Panc1 (cell line): ENCODE data around the gene TMEM129. TPM values are rescaled to one million over a fixed set of nuclear protein-coding genes. Genes with fewer than 3 reads are reported as not detected.

Experiments
- ATAC-seq: fragments of 200-7000 bp; cut with Tn5 transposase; 2 replicates; pipeline ENCODE4 v1.9.1; 2020; ENCODE audit warnings: mild to moderate bottlenecking, moderate library complexity
- BruUV-seq: library from RNA; stranded (reverse); fragments of 400-500 nt; replicated peaks from 2 replicates; lab custom pipeline; 2021; lab: Mats Ljungman, UMichigan
- CTCF ChIA-PET: fragments of 300-600 bp; sonication (Branson Sonifier 250); formaldehyde crosslinking; loops from one replicate; lab custom pipeline; 2022; ENCODE audit warnings: antibody characterized with exemption; lab: Charles Lee
- POLR2A ChIA-PET: fragments of 300-600 bp; sonication (Branson Sonifier 250); formaldehyde crosslinking; loops from one replicate; lab custom pipeline; 2022; ENCODE audit warnings: antibody characterized with exemption; lab: Charles Lee
- DNase-seq: peaks from one replicate; pipeline ENCODE4 v3.0.0-alpha.2; 2010; ENCODE audit warnings: low read depth, low spot score
- H3K27ac ChIP-seq: 2 replicates; pipeline ENCODE4 v1.5.1; 2011; ENCODE audit warnings: mild to moderate bottlenecking, low read length, inconsistent platforms
- H3K27me3 ChIP-seq: fragments of 200-500 bp; sonication (Bioruptor generic); 2 replicates; pipeline ENCODE4 v1.6.0; 2014; ENCODE audit warnings: low read length, inconsistent platforms; ENCODE audit not compliant: control insufficient read depth, insufficient read depth
- H3K36me3 ChIP-seq: fragments of 200-500 bp; sonication (Bioruptor generic); 2 replicates; pipeline ENCODE4 v1.5.1; 2014; ENCODE audit warnings: inconsistent platforms, mild to moderate bottlenecking, low read length, moderate library complexity; ENCODE audit not compliant: control insufficient read depth, insufficient read depth
- H3K4me1 ChIP-seq: 2 replicates; pipeline ENCODE4 v1.5.1; 2011; ENCODE audit warnings: inconsistent platforms, mild to moderate bottlenecking, low read length, moderate library complexity; ENCODE audit not compliant: control insufficient read depth, insufficient read depth
- H3K4me3 ChIP-seq, 2 experiments: 2 replicates each; pipeline ENCODE4 v1.5.1; 2011 to 2012; ENCODE audit warnings: low read depth in 2 of 2, low read length in 2 of 2, mild to moderate bottlenecking in 2 of 2, inconsistent platforms in 1 of 2, moderate library complexity in 1 of 2
- H3K9me3 ChIP-seq: fragments of 200-500 bp; sonication (Bioruptor generic); 2 replicates; pipeline ENCODE4 v1.5.1; 2014; ENCODE audit warnings: low read depth, mild to moderate bottlenecking, inconsistent platforms, low read length, moderate library complexity; ENCODE audit not compliant: control insufficient read depth, insufficient read depth
- POLR2AphosphoS5 ChIP-seq: IDR thresholded peaks from 2 replicates; pipeline ENCODE4 v1.6.1; 2012; ENCODE audit warnings: mild to moderate bottlenecking, low read depth, low read length, moderate library complexity
- SIN3A ChIP-seq: IDR thresholded peaks from 2 replicates; pipeline ENCODE4 v1.6.1; 2012; ENCODE audit warnings: low read depth, mild to moderate bottlenecking, low read length, moderate library complexity, borderline replicate concordance; ENCODE audit not compliant: insufficient read depth
- TCF7L2 ChIP-seq: IDR thresholded peaks from 2 replicates; pipeline ENCODE4 v1.6.1; 2011; ENCODE audit warnings: mild to moderate bottlenecking, low read depth, low read length, inconsistent platforms
- in situ Hi-C: cut with HindIII; loops from 2 replicates; pipeline ENCODE4 v1.10.0; 2016; ENCODE audit warnings: low sequenced_read_pairs, low pct_unique_long_range_greater_than_20kb
- intact Hi-C: fragments of 100-400 bp; cut with micrococcal nuclease; formaldehyde crosslinking; loops from one replicate; pipeline ENCODE4 v1.10.0; 2022; ENCODE audit not compliant: unreplicated experiment
- total RNA-seq: library from RNA; stranded (reverse); gene quantifications from one replicate; pipeline ENCODE4 v1.2.1, GENCODE V29; 2021; ENCODE audit not compliant: unreplicated experiment
- TF ChIP-seq, protein P1 (sequence below): fragments of 450-650 bp; IDR thresholded peaks from 2 replicates; pipeline ENCODE4 v1.5.1; 2017; ENCODE audit warnings: mild to moderate bottlenecking
- TF ChIP-seq, protein P2 (sequence below), 2 experiments: IDR thresholded peaks; 2 replicates each; pipeline ENCODE4 v1.6.1; 2011 to 2012; ENCODE audit warnings: low read depth in 2 of 2, control low read depth in 1 of 2, low read length in 1 of 2, mild to moderate bottlenecking in 1 of 2, moderate library complexity in 1 of 2; ENCODE audit not compliant: insufficient read depth in 1 of 2

Gene TMEM129
- total RNA-seq, 1 experiment from 2014 or later: 32.6 TPM

GRCh38 chr4:1744552-1744951 is 23.4 kb upstream of the TMEM129 start:
- Histone ChIP-seq H3K4me3 (no peak overlapping the region), H3K9me3 (no peaks in the 10 kb centered on the region), H3K36me3 (no peaks in the 10 kb centered on the region), H3K4me1 (peaks cover 3% of the 10 kb centered on the region; the same call in 1 of the 2 replicates), H3K27me3 (no peaks in the 10 kb centered on the region), H3K27ac (no peak overlapping the region)
- in situ Hi-C loops: no loop called here
- DNase-seq (no peak), ATAC-seq (no peak)
- POLR2A ChIA-PET: no interaction called here
- no TSS peak for BruUV-seq
- CTCF ChIA-PET: no interaction called here
- intact Hi-C loops: no loop called here
- TF ChIP-seq, protein P1, sequence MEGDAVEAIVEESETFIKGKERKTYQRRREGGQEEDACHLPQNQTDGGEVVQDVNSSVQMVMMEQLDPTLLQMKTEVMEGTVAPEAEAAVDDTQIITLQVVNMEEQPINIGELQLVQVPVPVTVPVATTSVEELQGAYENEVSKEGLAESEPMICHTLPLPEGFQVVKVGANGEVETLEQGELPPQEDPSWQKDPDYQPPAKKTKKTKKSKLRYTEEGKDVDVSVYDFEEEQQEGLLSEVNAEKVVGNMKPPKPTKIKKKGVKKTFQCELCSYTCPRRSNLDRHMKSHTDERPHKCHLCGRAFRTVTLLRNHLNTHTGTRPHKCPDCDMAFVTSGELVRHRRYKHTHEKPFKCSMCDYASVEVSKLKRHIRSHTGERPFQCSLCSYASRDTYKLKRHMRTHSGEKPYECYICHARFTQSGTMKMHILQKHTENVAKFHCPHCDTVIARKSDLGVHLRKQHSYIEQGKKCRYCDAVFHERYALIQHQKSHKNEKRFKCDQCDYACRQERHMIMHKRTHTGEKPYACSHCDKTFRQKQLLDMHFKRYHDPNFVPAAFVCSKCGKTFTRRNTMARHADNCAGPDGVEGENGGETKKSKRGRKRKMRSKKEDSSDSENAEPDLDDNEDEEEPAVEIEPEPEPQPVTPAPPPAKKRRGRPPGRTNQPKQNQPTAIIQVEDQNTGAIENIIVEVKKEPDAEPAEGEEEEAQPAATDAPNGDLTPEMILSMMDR: no peak
- TF ChIP-seq TCF7L2 (no peak), SIN3A (no peak), POLR2AphosphoS5 (no peak)
- TF ChIP-seq, protein P2, sequence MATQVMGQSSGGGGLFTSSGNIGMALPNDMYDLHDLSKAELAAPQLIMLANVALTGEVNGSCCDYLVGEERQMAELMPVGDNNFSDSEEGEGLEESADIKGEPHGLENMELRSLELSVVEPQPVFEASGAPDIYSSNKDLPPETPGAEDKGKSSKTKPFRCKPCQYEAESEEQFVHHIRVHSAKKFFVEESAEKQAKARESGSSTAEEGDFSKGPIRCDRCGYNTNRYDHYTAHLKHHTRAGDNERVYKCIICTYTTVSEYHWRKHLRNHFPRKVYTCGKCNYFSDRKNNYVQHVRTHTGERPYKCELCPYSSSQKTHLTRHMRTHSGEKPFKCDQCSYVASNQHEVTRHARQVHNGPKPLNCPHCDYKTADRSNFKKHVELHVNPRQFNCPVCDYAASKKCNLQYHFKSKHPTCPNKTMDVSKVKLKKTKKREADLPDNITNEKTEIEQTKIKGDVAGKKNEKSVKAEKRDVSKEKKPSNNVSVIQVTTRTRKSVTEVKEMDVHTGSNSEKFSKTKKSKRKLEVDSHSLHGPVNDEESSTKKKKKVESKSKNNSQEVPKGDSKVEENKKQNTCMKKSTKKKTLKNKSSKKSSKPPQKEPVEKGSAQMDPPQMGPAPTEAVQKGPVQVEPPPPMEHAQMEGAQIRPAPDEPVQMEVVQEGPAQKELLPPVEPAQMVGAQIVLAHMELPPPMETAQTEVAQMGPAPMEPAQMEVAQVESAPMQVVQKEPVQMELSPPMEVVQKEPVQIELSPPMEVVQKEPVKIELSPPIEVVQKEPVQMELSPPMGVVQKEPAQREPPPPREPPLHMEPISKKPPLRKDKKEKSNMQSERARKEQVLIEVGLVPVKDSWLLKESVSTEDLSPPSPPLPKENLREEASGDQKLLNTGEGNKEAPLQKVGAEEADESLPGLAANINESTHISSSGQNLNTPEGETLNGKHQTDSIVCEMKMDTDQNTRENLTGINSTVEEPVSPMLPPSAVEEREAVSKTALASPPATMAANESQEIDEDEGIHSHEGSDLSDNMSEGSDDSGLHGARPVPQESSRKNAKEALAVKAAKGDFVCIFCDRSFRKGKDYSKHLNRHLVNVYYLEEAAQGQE (IDR thresholded peaks at IDR 0.05; ENCODE audit: insufficient read depth in 1 of 2, low read depth in 2 of 2, low read length in 1 of 2): no peak

- Histone ChIP-seq H3K36me3 (no peaks in the 10 kb centered on the region), H3K4me3 (no peak overlapping the region), H3K27me3 (no peaks in the 10 kb centered on the region), H3K9me3 (no peaks in the 10 kb centered on the region), H3K4me1 (peaks cover 3% of the 10 kb centered on the region; the same call in 1 of the 2 replicates), H3K27ac (no peak overlapping the region)
- intact Hi-C loops: no loop called here
- DNase-seq (no peak), ATAC-seq (no peak)
- TF ChIP-seq TCF7L2 (no peak), POLR2AphosphoS5 (no peak), SIN3A (no peak)
- TF ChIP-seq, protein P1: no peak
- TF ChIP-seq, protein P2 (IDR thresholded peaks at IDR 0.05; ENCODE audit: insufficient read depth in 1 of 2, low read depth in 2 of 2, low read length in 1 of 2): no peak
- in situ Hi-C loops: no loop called here
- POLR2A ChIA-PET: no interaction called here
- no TSS peak for BruUV-seq
- CTCF ChIA-PET: no interaction called here
These were observed 22.9 kb upstream of the TMEM129 start for GRCh38 chr4:1743975-1744374.
